LNCAP (cell line): ENCODE results near the gene DNMT3L.
A peak's percentile ranks its signal among the peaks of the same experiment; 100 is the strongest.

ENCODE experiments used
- TF ChIP-seq, protein P1 (sequence below): fragments of 450-650 bp; IDR thresholded peaks from 2 replicates; pipeline ENCODE4 v1.5.1; 2017; ENCODE audit warnings: mild to moderate bottlenecking

DNMT3L gene

DNA sequence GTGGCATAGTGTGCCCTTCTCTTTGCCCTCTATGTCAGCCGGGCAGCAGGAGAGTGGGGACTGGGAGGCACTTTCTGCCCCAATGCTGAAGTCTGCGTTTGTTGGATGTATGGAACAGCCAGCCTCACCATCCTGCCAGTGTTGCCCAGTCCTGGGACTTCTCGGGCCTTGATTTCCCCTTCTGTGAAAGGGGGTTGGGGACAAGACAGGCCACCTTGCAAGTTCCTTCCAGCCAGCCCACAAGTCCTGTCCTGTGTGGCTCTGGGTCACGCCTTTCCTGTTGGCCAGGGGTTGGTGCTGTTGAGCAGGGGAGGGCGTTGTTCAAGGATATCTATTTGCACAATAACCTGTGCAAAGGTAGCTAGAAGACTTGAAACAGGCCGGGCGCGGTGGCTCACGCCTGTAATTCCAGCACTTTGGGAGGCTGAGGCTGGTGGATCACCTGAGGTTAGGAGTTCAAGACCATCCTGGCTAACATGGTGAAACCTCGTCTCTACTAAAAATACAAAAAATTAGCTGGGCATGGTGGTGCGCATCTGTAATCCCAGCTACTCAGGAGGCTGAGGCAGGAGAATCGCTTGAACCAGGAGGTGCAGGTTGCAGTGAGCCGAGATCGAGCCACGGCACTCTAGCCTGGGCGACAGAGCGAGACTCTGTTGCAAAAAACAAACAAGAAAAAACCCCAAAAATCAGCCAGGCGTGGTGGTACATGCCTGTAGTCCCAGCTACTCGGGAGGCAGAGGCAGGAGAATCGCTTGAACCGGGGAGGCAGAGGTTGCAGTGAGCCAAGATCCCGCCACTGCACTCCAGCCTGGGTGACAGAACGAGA is 41.1 kb upstream of the DNMT3L start:
- TF ChIP-seq, protein P1, sequence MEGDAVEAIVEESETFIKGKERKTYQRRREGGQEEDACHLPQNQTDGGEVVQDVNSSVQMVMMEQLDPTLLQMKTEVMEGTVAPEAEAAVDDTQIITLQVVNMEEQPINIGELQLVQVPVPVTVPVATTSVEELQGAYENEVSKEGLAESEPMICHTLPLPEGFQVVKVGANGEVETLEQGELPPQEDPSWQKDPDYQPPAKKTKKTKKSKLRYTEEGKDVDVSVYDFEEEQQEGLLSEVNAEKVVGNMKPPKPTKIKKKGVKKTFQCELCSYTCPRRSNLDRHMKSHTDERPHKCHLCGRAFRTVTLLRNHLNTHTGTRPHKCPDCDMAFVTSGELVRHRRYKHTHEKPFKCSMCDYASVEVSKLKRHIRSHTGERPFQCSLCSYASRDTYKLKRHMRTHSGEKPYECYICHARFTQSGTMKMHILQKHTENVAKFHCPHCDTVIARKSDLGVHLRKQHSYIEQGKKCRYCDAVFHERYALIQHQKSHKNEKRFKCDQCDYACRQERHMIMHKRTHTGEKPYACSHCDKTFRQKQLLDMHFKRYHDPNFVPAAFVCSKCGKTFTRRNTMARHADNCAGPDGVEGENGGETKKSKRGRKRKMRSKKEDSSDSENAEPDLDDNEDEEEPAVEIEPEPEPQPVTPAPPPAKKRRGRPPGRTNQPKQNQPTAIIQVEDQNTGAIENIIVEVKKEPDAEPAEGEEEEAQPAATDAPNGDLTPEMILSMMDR = peak; percentile 19; the same call in 1 of the 2 replicates

DNA sequence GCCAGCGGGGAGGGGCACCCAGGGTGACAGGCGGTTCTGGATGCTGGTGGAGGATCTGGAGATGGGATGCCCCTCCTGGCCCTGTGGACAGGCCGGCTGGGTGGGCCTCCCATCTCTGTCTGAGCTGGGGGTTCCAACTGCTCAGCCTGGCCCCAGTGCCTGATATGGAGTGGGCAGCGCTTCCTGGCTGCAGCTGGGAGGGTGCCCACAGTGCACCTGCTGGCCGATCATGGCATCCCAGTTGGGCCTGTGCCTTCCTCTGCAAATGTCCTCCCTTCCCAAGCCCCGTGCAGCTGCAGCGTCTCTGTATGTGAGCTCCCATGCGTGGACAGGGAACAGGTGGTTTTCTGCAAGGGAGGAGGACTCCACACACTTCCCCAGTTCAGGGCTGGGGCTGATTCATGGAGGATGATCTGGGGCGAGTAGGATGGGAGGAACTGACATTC is 40.3 kb upstream of the DNMT3L start:
- TF ChIP-seq, protein P1 = no peak

DNA sequence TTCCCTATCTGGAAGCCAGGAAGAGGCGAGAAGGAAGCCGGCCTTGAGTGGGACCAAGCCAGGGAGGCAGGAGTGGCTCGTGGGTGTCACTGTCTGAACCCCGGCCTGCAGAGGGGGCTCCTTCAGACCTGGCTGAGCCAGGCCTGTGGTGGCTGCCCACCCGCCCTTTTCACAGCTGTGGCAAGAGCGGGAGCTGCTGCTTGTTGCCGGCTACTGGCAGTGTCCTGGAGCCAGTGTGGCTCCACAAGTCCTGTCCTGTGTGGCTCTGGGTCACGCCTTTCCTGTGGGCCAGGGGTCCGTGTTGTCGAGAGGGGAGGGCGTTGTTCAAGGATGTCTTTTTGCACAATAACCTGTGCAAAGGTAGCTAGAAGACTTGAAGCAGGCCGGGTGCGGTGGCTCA is 39.4 kb upstream of the DNMT3L start:
- TF ChIP-seq, protein P1 = no peak

DNA sequence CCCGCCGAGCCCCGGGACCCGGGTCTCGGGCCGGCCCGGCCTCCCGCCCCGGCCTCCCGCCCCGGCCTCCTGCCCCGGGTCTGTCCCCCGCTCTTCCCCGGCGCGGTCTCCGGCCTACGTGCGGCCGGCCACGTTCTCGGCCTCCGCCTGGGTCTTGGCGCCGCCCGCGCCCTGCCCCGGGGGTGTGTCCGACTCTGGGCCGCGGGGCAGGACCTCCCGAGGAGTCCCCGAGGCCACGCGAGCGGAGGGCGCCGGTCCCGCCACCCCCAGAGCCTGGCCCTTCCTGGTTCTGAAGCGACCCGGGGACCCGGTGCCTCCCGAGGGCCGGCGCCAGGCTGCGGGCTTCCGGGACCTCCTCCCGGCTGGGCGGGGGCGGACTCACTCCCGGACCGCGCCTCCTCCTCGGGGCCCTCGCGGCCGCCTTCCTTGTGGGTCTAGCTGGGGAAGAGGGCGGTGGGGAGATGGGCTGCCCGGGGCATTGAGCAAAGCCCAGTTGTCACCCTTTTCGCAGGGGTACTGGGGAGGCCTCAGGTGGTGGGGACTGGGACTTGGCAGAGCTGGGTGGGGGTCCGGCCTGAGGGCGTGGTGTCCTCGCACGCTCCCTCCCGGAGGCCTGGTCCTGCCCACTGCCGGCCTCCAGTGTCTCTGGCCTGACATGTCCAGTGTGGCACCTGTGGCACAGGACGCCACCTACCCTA is 38.7 kb upstream of the DNMT3L start:
- TF ChIP-seq, protein P1 = no peak

DNA sequence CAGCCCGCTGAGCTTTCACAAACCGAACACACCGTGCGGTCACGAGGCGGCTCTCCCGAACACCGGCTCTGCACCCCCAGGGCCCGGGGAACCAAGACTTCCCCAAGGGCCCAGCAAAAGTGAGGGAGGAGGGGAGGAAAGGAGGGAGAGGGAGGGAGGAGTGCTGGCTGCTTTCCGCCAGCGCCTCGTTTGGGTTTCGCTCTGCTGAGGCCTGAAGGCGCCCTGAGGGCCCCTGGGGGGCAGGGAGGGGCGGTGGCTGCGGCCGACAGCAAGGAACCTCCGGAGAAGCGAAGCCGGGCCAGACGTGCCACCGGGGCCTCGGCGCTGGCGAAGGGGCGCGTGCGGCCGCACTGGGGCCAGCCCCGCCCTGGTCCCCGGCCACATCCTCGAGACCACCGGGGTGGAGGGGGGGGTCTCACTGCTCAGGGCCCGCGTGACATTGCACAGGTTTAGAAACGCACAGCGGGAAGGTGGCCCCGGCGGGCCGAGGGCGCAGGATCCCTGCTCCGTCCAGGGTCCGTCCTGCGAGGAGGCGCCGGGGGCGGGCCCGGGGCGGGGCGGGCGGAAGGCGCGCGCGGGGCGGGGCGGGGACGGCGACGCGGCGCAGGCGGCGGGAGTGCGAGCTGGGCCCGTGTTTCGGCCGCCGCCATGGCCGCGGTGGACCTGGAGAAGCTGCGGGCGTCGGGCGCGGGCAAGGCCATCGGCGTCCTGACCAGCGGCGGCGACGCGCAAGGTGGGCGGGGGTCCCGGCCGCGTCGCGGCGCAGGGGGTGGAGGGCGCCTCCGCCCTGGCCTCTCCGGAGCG is 38.0 kb upstream of the DNMT3L start, which contains the start of gene PFKL:
Gene PFKL (plus strand): TSS at position 596 of the 804 bp plus-strand sequence. CDS start 53 bp downstream, at position 649.
- TF ChIP-seq, protein P1 = no peak

DNA sequence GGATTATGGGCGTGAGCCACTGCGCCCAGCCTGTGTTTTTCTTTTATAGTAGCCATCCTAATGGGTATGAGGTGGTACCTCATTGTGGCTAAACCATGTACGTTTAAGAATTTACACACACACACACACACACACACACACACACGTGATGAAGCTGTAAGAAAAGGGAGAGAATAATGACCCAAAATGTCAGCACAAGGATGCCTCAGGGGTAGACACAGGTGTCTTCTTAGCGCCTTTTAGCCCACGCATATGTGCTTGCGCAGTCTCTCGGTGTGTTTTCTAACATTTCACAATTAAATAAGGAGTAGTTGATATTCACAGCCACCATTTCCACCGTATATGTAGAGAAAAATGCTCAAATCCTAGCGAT is 37.4 kb upstream of the DNMT3L start:
- TF ChIP-seq, protein P1 = no peak

DNA sequence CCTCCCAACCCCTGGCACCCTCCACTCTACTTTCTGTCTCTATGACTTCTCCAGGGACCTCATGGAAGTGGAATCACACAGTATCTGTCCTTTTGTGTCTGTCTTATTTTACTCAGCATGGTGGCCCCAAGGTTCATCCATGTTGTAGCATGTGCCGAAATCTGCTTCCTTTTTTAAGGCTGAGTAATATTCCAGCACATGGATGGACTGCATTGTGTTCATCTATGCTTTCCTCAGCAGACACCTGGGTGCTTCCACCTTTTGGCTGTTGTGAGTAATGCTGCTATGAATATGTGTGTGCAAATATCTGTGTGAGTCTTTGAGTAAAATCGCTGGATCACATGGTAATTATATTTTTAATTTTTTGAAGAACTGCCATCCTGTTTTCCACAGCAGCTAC is 36.6 kb upstream of the DNMT3L start:
- TF ChIP-seq, protein P1 = no peak
